Dedifferentiated amniotic fluid mesenchymal stem cell (primary cell): ENCODE measurements around the gene GRN.
"Not testable (repeated sequence)": the region's sequence is repeated elsewhere in the genome, so short reads cannot be mapped to it uniquely, and the experiment has no call there.

ENCODE experiments used
- DNase-seq: peaks from one replicate; pipeline ENCODE4 v3.0.0-alpha.2; 2016; ENCODE audit errors: extremely low spot score

Gene GRN

DNA sequence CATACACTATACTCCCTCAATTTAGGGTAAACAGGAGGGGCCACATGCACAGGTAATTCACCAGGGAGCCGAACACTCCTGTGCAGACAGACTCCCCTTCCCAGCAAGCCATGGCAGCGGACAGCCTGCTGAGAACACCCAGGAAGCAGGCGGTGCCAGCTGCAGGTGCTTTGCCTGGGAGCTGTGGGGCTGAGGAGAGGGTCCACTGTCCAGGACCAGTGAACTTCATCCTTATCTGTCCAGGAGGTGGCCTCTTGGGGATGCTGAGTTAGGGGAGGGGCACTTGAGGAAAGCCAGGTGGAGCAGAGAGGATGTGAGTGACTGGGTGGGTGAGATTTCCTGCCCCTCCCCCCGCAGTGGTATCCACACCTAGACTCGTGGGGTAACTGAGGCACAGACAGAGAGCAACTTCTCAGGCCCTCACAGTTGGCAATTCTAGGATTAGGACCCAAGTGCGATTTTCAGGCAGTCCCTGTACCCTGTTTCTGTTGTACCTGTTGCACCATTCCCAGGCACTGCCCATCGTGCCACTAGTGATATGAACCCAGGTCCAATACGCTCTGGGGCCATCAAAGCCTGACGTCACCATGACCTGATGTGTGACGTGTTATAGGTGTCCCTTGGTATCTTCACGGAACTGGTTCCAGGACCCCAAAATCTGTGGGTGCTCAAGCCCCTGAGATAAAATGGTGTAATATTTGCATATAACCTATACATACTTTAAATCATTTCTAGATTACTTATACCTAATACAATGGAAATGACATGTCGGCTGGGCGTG is 1.2 kb downstream of the GRN start:
- no peak for DNase-seq

DNA sequence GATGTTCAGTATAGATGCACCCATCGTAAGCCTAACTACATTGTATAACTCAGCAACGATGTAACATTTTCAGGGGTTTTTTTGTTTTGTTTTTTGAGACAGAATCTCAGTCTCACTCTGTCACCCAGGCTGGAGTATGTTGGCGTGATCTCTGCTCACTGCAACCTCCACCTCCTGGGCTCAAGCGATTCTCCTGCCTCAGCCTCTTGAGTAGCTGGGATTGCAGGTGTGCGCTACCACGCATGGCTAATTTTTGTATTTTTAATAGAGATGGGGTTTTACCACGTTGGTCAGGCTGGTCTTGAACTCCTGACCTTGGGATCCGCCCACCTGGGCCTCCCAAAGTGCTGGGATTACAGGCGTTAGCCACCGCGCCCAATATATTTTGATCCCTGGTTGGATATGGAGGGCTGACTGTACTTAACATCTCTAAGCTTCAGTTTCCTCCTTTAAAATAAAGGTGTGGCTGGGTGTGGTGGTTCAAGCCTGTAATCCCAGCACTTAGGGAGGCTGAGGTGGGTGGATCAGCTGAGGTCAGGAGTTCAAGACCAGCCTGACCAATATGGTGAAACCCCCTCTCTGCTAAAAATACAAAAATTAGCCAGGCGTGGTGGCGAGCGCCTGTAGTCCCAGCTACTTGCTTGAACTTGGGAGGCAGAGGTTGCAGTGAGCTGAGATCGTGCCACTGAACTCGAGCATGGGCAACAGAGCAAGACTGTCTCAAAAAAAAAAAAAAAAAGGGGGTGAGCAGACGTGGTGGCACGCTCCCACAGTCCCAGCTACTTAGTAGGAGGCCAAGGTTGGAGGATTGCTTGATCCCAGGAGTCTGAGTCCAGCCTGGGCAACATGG is 2.3 kb downstream of the GRN start:
- DNase-seq, result not testable (repeated sequence)

DNA sequence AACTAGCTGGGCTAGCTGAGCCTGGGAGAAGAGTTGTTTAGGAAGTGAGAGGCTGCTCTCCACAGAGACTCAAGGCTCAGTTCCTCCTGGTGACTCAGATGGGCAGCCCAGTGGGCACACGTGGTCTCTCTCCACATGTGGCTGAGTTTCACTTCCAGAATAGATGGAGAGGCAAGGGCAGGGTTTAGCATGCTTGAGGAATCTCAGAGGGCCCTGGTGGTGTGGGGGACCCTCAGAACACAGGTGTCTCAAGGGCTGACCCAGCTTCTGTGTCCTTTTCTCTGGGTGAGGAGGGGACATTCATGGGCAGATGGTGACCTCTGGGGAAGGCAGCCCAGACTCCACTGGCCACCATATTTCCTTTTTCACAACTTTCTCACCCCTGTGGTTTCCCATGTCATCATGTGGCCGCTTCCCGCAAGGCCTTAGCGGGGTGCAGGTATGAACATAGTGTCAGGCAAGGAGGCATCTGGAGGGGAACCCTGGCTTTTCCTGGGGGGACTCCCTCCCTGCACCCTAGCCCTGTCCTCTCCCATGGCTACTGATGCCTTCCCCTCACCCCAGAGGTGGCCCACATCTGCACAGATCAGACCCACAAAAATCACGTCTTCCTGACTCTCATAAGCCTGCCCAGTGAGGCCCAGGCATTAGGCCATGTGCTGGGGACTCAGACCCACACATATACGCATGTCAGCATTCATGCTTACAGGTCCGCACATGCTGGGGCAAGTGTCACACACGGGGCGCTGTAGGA is 3.3 kb downstream of the GRN start:
- DNase-seq, result peak; percentile 40

DNA sequence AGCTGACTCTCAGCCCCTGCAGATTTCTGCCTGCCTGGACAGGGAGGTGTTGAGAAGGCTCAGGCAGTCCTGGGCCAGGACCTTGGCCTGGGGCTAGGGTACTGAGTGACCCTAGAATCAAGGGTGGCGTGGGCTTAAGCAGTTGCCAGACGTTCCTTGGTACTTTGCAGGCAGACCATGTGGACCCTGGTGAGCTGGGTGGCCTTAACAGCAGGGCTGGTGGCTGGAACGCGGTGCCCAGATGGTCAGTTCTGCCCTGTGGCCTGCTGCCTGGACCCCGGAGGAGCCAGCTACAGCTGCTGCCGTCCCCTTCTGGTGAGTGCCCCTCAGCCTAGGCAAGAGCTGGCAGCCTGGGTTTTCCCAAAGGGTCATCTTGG is 3.9 kb downstream of the GRN start:
- no peak for DNase-seq

DNA sequence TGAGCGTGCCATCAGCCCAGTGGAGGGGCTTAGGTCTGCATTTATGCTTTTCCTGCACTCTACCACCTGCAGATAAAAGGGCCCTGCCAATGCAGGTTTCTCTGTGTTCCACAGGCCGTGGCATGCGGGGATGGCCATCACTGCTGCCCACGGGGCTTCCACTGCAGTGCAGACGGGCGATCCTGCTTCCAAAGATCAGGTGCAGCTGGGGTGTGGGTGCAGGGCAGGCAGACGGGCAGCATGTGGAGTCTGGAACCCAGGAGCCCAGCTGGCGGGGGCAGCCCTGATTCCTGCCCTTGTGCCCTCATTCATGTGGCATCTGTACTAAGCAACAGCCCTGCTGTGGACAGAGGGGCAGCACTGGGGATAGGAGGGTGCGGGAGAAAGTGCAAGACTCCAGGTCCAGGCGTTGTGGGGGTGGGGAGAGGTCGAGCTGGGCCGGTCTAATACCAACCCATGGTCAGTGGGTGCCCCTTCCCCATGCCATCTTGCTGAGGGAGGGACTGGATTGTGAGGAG is 4.5 kb downstream of the GRN start:
- DNase-seq, result no peak

DNA sequence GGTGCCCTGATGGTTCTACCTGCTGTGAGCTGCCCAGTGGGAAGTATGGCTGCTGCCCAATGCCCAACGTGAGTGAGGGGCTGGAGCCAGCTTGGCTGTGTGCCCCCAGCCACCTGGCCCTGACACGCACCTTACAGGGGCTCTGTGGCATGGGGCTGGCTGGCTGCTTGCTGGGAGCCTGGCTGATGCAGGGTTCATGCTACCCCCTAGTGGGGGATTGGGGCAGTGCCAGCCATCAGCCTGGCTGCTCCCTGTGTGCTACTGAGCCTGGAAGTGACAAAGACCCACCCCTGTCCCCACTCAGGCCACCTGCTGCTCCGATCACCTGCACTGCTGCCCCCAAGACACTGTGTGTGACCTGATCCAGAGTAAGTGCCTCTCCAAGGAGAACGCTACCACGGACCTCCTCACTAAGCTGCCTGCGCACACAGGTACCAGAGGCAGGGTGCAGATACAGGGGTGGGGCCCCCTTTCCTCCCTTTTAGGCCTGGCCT is 5.7 kb downstream of the GRN start:
- no peak for DNase-seq

DNA sequence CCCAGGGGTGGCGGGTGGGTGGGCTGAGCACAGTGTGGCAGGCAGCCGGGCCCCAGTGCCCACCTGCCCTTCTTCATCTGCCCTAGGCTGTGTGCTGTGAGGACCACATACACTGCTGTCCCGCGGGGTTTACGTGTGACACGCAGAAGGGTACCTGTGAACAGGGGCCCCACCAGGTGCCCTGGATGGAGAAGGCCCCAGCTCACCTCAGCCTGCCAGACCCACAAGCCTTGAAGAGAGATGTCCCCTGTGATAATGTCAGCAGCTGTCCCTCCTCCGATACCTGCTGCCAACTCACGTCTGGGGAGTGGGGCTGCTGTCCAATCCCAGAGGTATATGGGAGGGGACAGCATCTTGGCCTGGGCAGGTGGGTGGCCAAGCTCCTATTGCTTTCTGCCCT is 6.4 kb downstream of the GRN start:
- DNase-seq, result no peak

DNA sequence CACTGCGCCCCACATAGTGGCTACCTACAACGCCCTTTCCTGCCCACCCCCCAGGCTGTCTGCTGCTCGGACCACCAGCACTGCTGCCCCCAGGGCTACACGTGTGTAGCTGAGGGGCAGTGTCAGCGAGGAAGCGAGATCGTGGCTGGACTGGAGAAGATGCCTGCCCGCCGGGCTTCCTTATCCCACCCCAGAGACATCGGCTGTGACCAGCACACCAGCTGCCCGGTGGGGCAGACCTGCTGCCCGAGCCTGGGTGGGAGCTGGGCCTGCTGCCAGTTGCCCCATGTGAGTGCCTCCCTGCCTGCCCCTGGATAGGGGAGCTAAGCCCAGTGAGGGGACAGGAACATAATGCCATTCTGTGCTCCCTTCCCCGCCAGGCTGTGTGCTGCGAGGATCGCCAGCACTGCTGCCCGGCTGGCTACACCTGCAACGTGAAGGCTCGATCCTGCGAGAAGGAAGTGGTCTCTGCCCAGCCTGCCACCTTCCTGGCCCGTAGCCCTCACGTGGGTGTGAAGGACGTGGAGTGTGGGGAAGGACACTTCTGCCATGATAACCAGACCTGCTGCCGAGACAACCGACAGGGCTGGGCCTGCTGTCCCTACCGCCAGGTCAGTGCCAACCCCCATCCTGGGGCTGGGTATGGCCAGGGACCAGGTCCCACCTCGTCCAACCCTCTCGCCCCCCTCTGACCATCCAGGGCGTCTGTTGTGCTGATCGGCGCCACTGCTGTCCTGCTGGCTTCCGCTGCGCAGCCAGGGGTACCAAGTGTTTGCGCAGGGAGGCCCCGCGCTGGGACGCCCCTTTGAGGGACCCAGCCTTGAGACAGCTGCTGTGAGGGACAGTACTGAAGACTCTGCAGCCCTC is 7.1 kb downstream of the GRN start:
- no peak for DNase-seq

DNA sequence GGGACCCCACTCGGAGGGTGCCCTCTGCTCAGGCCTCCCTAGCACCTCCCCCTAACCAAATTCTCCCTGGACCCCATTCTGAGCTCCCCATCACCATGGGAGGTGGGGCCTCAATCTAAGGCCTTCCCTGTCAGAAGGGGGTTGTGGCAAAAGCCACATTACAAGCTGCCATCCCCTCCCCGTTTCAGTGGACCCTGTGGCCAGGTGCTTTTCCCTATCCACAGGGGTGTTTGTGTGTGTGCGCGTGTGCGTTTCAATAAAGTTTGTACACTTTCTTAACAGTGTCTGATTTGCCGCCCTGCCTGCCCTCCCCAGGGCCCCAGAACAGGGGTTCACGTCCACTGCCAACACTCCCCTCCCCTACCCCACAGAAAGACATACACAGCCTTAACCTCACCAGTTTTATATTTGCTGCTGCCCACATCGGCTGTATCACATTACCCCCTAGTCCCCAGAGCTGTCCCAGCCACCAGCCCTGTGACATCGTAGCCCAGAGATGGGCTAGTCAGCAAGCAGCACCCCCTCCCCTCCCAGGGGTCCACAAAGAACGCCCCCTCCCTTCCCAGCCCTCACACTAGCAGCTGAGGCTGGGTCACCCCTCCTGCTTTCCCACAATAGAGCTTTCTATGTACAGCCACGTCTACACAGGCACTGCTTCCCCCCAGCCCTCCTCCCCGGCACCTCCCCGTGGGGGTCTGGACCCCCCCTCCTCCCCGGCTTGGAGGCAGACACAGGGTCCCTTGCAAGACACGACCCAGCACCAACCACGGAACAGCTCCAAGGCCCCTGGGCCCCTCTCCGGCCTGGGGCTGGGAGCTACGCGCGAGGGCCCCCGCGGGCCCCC is 7.9 kb downstream of the GRN start:
- DNase-seq, result no peak

DNA sequence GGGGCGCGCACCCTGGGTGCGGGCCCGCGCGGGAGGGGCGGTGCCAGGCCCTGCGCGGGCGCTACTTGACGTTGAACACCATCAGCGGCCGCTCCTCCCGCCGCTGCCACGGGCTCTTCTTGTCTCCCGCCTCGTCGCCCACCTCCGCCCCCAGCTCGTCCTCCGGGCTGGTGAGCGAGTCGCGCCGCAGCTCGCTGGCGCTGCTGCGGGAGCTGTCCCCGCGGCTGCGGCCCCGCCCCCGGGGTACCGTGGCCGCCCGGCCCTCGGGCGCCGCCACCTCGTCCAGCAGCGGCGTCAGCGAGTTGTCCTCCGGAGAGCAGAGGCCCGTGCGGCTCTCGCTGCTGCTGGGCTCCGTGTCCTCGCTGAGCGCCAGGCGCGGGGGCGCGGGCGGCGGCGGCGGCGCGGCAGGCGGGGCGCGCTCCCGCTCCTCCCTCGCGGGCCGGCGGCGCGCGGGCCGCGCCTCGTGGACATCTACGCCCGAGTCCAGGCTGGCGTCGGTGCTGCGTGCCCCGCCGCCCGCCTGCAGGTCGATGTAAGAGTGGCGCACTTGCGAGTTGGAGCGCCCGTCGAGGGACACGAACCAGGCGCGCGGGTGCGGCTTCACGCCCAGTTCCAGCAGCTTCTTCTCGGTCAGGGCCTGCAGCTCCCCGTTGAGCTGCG is 8.7 kb downstream of the GRN start:
- DNase-seq, result no peak

DNA sequence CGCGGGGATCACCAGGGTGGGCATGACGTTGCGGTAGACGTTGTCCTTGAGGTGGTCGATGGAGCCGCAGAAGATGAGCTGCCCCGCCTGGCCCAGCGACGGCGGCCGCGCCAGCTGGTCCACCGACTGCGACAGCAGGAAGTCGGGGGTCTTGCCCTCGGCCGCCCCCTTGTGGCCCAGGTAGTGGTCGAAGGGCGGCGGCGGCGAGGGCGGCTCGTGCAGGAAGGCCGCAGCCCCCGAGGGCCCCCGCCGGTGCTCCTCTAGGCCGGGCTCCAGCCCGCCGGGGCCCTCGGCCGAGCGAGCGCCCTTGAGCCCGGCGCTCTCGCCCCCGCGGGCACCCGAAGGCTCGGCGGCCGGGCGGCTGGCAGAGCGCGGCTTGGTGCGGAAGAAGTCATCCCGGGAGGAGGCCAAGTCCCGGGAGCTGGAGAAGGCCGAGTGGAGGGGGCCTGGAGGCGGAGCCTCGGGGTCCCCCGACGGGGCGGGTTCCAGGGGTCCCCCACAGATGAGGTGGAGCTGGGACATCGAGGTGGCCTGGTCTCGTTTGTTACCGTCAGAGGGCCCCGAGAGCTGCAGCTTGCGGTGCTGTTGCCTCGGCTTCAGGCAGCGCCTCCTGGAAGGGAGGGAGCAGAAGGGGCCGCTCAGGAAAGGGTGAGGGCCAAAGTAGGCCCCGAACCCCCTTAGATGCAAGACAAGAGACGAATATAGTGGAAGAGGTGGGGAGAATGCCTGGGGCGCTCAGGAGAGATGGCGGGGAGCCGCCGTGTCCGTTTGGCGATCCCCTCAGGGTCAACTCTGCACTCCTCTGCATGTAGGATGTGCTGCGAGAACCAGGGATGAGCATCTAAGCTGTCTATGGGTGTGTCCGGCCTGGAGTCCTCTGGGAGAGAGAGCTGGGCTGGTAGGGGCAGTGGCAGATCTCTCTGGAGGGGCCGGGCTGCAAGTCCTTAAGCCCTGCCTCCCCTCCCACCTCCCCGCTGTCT is 9.8 kb downstream of the GRN start:
- no peak for DNase-seq

DNA sequence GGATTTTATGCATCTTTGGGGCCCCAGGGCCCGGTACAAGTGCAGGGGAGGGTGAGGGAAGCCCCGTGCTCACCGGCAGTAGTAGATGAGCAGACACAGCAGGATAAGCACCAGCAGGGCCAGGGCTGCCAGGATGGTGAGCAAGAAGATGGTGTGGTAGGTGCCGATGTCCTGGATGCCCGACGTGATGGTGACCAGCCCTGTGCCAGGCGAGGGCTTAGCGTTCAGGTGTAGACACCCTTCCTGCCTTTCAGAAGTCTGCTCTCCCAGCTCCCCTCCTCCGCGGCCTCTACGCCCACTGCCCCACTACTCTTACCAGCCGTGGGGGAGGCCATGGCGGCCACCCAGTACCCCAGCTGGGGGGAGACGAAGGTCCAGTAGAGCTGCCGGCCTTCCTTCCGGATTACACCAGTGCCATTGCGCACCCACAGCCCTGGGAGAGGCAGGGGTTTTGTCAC is 10.6 kb downstream of the GRN start:
- DNase-seq, result no peak

DNA sequence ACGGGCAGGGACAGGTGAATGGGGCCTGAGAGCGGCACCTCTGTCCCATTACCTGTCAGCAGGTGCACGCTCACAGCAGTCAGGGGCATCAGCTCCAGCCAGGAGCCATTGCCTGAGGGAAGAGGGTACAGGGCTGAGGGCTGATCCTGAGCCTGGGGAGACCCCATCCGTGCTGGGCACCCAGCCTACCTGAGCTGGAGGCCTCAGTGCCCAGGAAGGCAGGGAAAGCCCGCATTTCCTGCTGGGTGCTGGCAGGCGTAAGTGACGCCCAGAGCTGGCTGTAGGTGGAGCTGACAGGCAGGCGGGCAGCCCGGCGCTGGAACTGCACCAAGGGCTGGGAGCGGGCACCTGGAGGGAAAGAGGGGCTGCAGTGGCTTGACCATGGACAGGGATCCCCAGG is 11.1 kb downstream of the GRN start:
- DNase-seq, result no peak

DNA sequence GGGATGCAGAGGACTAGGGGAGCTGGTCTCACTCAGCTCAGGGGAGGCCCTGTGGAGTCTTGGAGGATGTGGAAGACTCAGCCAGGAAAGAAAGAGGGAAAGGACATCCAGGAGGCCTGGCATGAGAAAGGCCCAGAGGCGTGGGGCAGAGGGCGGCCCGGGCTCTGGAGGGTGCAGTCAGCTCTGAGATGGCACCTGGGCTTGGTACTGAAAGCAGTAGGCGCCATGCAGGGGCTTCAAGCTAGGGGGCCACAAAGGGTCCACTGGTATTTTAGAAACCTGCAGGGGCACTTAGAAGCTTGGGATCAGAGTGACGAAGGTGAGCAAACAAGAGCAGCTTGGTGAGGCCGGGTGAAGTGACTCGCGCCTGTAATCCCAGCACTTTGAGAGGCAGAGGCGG is 13.0 kb downstream of the GRN start:
- no peak for DNase-seq

DNA sequence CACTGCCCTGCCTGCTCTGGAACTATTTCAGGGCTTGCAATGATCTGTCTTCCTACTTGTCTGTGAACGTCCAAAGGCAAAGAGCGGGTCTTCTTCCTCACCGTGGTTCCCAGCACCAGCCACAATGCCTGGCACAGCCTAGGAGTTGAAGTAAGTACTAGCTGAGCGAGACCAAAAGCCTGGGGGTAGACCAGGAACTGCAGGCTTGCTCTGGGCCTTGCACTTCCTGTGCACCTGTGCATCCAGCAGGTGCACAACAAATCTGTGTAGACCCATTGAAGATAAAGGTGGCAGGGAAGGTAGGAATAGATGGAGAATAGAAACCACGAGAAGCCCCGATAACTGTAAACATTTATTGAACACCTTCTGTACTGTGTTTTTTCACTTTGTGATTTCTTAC is 13.9 kb downstream of the GRN start:
- DNase-seq, result no peak

DNA sequence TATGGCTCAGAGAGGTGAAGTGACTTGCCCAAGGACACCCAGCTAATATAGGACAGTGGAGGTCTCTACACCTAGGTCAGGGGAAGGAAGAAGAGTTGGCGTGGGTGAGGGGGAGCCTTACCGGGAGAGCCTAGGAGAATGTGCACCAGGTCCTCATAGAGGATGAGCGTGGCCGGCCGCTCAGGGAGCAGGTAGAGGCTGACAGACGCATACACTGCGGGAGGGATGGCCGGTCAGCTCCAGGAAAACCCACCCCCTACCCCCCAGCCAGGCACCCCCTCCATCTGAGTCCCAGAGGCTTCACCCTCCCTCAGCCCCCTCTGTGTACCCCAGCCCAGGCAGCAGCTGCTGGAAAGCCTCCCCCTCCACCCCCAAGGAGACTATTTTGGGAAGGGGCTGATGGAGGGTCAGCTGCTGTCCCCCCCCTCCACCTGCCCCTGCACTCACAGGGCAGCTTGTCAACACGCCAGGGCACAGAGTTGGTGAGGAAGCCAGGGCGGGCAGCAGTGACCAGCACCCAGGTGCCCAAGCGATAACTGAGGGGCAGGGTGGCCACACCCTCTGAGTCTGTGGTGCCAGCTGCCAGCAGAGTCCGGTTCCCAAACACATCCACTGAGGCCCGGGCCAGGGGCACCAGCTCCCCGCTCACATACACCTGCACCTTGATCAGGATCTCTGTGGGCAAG is 14.5 kb downstream of the GRN start:
- DNase-seq, result no peak

DNA sequence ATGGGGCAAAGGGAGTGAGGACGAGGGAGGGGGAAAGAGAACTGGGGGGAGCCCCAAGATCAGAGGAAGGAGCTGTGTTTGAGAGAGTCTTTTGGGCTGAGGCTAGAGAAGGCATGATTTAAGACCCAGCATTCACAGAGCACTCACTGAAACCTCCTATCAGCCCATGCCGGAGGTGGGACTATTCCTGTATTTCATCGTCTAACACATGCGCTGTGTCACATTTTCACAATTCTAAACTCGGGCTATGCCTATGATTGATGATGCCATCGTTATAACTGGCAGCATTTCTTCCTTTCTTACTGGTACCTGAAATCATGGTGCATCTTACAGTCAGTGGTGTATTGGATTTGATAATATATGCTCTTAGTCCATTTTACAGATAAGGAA is 15.0 kb downstream of the GRN start:
- no peak for DNase-seq

DNA sequence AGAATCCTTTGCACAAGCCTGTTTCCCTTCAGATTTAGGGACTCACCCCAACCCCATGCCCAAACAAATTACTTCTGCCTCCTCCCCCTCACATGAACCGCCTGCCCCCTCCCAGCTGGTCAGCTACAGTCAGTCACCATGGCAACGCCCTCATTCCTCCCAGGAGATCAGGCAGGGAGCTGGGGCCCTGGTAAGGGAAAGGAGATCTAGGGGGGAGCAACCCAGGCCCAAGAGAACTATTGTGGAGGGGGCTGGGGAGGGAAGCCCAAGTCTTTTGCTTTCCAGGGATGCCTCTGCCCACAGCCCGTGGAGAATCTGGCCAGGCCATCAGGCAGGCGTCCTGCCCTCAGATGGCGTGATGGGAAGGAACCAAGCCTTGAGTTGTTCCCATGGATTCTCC is 15.7 kb downstream of the GRN start:
- peak; percentile 64 for DNase-seq
